Lower leg skin (tissue), 3 donors: ENCODE results near the gene NBPF15.
"Not testable (repeated sequence)": the region's sequence is repeated elsewhere in the genome, so short reads cannot be mapped to it uniquely, and the experiment has no call there.

ENCODE experiments used
- CTCF ChIP-seq, 3 donors: fragments of 450-650 bp; IDR thresholded peaks; one replicate each; pipeline ENCODE4 v1.5.1; 2016; ENCODE audit warnings: antibody characterized with exemption in 3 of 3, mild to moderate bottlenecking in 3 of 3, moderate library complexity in 2 of 3
- POLR2A ChIP-seq, 2 donors: fragments of 450-650 bp; IDR thresholded peaks; one replicate each; pipeline ENCODE4 v1.6.1; 2016 to 2017; ENCODE audit warnings: antibody characterized with exemption in 2 of 2, mild to moderate bottlenecking in 1 of 2, moderate library complexity in 1 of 2

GRCh38 chr1:144487002-144487401 lies 25.5 kb upstream of the NBPF15 start:
- not testable (repeated sequence) for TF ChIP-seq CTCF, POLR2A (IDR thresholded peaks at IDR 0.05)
